OCI-LY1 (cell line): Measurements from ENCODE around the gene ABCA8.
"Not testable (repeated sequence)": the region's sequence is repeated elsewhere in the genome, so short reads cannot be mapped to it uniquely, and the experiment has no call there.

Experiments
- EZH2 ChIP-seq: fragments of 200-600 bp; sonication (generic), shearing (Covaris generic); IDR thresholded peaks from 2 replicates; pipeline ENCODE4 v1.8.0; 2017; ENCODE audit warnings: borderline replicate concordance, mixed run types, mild to moderate bottlenecking, antibody characterized with exemption, low read length, moderate library complexity, mixed read lengths
- TF ChIP-seq, protein P1 (sequence below): fragments of 200-600 bp; sonication (generic), shearing (Covaris generic); IDR thresholded peaks from 2 replicates; pipeline ENCODE4 v1.5.1; 2017; ENCODE audit warnings: mild to moderate bottlenecking, antibody characterized with exemption, low read length, moderate library complexity, mixed read lengths

DNA sequence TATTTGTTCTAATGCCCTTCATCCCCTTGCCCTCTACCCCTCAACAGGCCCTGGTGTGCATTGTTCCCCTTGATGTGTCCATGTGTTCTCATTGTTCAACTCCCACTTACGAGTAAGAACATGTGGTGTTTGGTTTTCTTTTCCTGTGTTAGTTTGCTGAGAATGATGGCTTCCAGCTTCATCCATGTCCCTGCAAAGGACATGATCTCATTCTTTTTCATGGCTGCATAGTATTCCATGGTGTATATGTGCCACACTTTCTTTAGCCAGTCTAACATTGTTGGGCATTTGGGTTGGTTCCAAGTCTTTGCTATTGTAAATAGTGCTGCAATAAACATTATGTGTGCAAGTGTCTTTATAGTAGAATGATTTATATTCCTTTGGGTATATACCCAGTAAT lies 7.3 kb downstream of the ABCA8 start:
- TF ChIP-seq, protein P1, sequence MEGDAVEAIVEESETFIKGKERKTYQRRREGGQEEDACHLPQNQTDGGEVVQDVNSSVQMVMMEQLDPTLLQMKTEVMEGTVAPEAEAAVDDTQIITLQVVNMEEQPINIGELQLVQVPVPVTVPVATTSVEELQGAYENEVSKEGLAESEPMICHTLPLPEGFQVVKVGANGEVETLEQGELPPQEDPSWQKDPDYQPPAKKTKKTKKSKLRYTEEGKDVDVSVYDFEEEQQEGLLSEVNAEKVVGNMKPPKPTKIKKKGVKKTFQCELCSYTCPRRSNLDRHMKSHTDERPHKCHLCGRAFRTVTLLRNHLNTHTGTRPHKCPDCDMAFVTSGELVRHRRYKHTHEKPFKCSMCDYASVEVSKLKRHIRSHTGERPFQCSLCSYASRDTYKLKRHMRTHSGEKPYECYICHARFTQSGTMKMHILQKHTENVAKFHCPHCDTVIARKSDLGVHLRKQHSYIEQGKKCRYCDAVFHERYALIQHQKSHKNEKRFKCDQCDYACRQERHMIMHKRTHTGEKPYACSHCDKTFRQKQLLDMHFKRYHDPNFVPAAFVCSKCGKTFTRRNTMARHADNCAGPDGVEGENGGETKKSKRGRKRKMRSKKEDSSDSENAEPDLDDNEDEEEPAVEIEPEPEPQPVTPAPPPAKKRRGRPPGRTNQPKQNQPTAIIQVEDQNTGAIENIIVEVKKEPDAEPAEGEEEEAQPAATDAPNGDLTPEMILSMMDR, result not testable (repeated sequence)
- not testable (repeated sequence) for TF ChIP-seq EZH2
